A673 (cell line): Measurements from ENCODE around the gene MPP4.
"Not testable (repeated sequence)": the region's sequence is repeated elsewhere in the genome, so short reads cannot be mapped to it uniquely, and the experiment has no call there.

Source experiments
- EZH2 ChIP-seq: fragments of 200-600 bp; sonication (generic); IDR thresholded peaks from 2 replicates; pipeline ENCODE4 v1.6.1; 2017; ENCODE audit warnings: borderline replicate concordance, low read depth, mild to moderate bottlenecking, mixed read lengths, antibody characterized with exemption, low read length; ENCODE audit not compliant: poor library complexity, severe bottlenecking
- TF ChIP-seq, protein P1 (sequence below): fragments of 300-800, 200-600 bp; sonication (generic); conservative IDR thresholded peaks from 2 replicates; pipeline ENCODE4 v1.5.1; 2017; ENCODE audit warnings: low read depth, mild to moderate bottlenecking, antibody characterized with exemption, low read length, moderate library complexity, mixed read lengths

DNA sequence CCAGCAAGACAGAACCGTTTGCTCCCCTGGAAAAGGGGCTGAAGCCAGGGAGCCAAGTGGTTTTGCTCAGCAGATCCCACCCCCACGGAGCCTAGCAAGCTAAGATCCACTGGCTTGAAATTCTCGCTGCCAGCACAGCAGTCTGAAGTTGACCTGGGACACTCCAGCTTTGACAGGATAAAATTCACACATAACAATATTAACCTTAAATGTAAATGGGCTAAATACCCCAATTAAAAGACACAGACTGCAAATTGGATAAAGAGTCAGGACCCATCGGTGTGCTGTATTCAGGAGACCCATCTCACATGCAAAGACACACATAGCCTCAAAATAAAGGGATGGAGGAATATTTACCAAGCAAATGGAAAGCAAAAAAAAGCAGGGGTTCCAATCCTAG lies 27.2 kb downstream of the MPP4 start:
- TF ChIP-seq, protein P1, sequence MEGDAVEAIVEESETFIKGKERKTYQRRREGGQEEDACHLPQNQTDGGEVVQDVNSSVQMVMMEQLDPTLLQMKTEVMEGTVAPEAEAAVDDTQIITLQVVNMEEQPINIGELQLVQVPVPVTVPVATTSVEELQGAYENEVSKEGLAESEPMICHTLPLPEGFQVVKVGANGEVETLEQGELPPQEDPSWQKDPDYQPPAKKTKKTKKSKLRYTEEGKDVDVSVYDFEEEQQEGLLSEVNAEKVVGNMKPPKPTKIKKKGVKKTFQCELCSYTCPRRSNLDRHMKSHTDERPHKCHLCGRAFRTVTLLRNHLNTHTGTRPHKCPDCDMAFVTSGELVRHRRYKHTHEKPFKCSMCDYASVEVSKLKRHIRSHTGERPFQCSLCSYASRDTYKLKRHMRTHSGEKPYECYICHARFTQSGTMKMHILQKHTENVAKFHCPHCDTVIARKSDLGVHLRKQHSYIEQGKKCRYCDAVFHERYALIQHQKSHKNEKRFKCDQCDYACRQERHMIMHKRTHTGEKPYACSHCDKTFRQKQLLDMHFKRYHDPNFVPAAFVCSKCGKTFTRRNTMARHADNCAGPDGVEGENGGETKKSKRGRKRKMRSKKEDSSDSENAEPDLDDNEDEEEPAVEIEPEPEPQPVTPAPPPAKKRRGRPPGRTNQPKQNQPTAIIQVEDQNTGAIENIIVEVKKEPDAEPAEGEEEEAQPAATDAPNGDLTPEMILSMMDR = not testable (repeated sequence)
- TF ChIP-seq EZH2 = not testable (repeated sequence)
